Measurements from ENCODE around the gene DPYSL3.

- TF ChIP-seq CTCF (IDR thresholded peaks at IDR 0.05) (no peak), POLR2A (IDR thresholded peaks at IDR 0.05) (no peak)
Measured at GRCh38 chr5:147504011-147504410, 5.9 kb downstream of the DPYSL3 start.

All from Peyer's patch (tissue), 4 donors.